Activated CD4-positive, CD25-positive, alpha-beta regulatory T cell treated with anti-CD3 and anti-CD28 coated beads, Interleukin-2, amount 50 U/mL, for 72 hours (primary cell): ENCODE data around the gene TOR4A.
A peak's percentile ranks its signal among the peaks of the same experiment; 100 is the strongest.
"Not testable (repeated sequence)": the region's sequence is repeated elsewhere in the genome, so short reads cannot be mapped to it uniquely, and the experiment has no call there.

Experiments
- DNase-seq: peaks from one replicate; pipeline ENCODE4 v3.0.0; 2021

TOR4A gene

DNA sequence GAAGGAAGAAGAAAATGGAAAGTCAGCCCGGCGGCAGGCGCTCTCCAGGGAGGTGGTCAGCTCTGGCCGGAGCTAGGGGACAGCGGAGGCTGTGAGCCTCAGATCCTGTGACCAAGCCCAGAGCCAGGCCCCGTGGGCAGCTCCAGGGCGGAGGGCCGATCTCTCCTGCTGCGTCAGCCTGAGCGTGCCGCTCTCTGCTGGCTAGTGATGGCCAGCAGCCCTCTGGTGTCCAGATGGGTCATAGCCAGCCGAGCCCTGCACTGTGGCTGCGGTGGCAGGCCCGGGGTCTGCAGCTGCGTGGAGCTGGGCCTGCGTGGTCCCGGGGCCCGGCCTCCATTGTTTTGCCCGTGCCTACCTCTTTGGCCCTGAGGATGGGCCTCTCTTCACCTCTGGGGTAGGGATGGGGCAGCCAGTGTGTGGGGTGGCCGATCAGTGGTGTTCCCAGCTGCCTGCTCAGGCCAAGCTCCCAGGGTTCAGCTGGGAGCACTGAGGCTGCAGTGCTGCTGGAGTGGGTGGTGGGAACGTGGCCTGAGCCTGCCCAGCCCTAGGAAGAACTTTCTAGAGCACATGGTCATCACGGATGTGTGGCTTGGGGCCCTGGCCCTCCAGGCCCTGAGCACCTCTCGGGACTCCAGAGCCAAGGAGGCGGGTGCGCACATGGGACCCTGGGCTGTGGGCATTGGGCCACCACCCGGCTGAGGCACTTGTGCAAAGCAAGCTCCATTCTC, 41.6 kb downstream of the TOR4A start:
- DNase-seq = no peak

DNA sequence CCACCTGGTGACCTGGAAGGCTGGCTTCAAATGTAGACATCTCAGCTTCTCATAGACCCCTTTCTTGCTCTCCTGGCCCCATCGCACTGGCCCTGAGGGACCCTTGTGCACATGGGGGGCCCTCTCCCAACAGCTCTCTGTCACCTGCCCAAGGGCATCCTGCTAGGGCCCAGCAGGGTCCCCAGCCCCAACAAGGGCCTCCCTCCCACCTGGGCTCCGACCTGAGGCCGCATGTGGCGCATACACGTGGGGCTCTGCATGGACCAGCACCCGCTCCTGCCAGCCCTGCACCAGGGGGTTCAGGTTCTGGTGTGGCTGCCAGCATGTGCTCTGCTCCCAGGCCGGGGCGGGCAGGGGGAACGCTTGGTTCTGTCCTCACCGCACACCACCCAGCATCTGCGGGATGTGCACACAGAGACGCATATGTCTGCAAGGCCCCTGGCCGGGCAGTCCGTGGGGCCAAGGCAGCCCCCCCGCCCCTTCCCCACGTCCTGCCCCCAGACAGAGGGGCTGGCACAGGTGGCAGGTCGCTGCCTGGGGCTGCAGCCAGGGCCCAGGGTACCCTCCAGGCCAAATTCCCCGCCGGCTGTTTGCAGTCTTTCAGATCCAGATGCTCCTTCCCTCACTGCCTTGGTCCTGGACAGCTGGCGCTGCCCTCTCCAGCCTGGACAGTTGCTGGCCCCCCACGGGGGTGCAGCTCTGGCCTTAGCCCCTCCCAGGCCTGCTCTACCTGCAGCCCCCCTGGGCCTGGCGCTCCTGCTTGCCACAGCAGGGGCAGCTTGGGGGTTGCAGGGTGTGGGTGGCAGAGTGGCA, 42.4 kb downstream of the TOR4A start:
- DNase-seq = no peak

DNA sequence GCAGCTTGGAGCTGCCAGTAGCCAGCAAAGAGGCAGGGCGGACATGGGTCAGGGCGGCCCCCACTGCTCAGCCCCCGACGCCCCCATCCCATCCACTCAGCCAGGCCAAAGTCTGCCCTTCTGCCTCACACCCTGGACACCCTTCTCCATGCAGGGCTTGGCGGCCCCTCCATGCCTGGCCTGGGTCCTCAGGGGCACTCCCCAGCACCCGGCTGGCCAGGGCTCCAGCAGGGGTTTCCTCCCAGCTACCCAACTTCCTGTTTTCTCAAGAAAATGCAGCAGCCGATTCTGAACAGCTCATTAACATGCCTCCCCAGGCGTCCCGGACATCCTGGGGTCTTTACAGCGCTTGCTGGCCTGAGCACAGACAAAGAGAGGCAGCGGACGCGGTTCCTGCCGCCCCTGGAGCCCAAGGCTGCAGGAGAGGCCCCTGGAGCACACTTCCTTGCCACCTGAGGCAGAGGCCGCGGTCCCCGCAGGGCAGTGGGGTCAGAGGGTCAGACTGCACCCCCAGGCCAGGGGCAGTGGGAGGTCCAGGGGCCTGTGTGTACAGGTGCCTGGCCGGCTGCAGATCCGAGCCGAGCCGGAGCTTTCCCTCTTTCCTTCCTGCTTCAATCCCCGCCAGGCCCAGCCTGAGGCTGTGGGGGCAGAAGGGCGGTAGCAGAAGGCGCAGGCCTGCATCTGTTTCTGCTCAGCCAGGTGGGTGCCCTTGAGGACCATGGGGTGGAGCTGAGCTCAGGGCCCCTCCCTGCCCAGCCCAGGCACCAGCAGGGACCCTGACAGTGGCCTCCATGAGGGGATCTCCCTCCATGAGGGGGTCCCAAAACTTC, 43.2 kb downstream of the TOR4A start:
- peak; percentile 40 for DNase-seq

DNA sequence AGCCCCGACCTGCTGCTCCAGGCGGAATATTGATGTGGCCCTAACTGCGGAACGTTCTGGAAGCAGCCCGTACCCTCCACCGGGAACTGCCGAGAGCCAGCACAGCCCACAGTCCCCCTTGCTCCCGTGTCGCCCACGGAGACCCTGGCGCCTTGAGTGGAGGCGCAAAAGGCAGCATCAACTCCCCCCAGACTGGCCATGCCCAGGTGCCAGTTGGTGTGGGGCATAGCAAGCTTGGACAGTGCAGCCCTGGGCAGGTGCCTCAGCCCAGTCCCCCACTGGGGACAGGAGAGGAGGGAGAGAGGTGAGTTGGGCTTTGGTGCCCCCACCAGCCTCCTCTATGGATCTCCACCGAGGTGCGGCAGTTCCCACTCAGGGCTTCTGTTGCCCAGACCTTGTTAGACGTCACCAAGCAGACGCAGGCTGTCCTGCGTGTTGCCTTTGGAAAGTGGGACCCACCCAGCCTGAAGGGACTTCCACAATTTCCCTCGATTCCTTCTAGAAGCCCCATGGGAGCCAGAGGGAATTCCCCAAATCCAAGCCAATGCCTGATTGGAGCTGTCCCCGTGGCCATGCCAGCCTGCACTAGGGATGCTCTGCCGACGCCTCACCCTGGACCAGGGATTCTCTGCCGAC, 44.3 kb downstream of the TOR4A start:
- DNase-seq = no peak

DNA sequence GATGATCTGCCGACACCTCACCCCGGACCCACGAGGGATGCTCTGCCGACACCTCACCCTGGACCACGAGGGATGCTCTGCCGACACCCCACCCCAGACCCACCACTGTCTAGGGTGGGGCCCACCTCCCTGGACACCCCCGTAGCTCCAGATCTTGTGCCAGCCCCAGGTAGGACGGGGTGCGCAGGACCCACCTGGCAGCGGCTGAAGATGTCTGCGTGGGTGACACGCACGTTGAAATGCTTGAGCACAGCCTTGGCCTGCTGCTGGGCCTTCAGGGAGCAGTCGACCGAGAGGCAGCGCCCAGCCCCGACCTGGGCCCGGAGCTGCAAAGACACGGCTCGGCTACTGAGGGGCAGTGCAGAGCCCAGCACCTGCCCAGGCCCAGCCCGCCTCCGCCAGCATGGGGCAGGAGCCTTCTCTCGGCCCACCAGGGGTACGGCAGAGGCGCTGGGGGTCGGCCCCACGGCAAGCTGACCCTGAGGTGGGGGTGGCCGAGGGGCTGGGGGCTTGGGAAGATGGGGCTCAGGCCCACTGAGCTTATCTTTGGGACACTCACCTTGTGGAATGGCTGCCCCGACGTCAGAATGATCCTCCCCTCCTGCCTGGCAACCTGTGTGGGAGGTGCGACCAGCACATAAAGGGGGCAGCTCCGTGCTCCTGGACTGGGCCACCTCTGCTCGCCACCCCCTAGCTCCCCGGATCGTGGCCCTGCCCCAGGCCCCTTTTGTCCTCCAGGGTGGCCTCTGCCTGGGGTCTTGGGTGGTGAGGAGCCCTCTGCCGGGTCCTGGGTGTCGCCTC, 46.2 kb downstream of the TOR4A start:
- DNase-seq = no peak

DNA sequence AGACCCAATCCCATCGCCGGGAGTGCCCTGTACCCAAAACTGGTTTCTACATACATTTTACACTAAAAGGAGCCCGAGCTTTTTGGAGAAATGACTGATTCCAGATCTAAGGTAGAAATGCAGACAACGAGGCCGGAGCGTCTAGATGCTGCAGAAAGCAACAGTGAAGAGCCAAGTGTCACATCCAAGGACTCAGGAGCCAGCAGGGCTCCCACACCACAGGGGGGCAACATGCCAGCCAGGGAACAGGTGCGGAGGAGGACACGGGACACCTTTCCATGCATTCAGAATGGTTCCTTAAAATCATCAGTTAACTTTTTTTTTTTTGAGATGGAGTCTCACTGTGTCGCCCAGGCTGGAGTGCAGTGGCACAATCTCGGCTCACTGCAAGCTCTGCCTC, 47.6 kb downstream of the TOR4A start:
- no peak for DNase-seq

DNA sequence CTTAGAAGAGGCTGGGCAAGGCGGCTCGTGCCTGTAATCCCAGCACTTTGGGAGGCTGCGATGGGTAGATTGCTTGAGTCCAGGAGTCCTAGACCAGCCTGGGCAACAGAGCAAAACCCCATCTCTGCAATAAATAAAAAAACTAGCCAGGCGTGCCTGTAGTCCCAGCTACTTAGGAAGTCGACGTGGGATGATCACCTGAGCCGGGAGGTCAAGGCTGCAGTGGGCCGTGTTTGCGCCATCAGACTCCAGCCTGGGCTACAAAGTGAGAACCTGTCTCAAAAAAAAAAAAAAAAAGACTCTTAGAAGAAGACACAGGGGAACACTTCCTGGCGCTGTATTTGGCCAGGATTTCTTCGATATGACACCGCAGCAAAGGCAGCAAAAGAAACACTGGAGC, 48.3 kb downstream of the TOR4A start:
- DNase-seq = no peak

DNA sequence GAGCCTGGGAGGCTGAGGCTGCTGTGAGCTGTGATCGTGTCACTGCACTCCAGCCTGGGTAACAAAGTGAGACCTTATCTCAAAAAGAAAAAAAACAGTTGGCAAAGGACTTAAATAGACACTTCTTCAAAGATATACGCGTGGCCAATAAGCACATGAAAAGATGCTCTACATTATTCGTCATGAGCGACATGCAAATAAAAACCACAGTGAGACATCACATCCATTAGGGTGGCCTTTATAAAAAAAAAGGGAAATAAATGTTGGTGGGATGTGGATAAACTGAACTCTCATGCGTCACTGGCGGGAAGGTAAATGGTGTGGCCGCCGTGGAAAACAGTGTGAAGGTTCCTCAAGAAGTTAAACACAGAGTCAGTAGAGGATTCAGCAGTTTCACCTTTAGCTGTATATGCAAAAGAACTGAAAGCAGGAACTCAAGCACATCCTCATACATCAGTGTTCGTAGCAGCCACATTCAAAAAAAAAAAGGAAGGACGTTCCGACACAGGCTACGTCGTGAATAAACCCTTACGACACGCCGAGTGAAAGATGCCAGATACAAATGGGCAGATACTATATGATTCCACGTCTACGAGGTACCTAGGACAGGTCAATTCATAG, 49.0 kb downstream of the TOR4A start:
- DNase-seq = no peak

DNA sequence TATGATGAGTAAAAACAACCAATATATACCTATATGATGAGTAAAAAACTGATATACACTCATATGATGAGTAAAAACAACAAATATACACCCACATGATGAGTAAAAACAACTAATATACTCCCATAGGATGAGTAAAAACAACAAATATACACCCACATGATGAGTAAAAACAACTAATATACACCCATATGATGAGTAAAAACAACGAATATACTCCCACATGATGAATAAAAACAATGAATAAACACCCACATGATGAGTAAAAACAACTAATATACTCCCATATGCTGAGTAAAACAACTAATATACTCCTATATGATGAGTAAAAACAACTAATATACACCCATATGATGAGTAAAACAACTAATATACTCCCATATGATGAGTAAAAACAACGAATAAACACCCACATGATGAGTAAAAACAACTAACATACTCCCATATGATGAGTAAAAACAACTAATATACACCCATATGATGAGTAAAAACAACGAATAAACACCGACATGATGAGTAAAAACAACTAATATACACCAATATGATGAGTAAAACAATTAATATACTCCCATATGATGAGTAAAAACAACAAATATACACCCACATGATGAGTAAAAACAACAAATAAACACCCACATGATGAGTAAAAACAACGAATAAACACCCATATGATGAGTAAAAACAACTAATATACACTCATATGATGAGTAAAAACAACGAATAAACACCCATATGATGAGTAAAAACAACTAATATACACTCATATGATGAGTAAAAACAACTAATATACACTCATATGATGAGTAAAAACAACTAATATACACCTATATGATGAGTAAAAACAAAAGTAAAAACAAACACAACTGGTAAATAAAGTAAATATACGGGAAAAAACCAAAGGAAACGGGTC, 50.4 kb downstream of the TOR4A start:
- DNase-seq = not testable (repeated sequence)

DNA sequence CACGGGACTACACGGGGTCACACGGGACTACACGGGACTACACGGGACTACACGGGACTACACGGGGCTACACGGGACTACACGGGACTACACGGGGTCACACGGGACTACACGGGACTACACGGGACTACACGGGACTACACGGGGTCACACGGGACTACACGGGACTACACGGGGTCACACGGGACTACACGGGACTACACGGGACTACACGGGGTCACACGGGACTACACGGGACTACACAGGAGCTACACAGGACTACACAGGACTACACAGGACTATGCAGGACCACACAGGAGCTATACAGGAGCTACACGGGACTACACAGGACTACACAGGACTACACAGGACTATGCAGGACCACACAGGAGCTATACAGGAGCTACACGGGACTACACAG, 52.1 kb downstream of the TOR4A start:
- not testable (repeated sequence) for DNase-seq

DNA sequence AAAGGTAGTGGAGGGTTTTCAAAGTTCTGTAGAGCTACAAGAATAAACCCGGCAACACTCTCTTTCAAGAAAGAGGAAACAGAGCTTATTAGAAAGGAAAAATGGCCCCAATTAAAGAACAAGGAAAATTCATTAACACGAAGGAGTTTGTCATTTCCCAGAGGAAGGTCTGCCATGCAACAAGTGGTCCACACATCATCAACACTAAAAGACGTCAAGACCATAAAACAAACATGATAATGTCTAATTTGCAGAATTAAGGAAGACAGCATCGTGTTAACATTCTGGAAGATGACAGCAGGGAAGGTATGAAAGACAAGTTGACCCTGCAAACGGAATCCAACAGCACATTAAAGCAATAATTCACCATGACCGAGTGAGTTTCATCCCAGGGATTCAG, 53.2 kb downstream of the TOR4A start:
- DNase-seq = no peak

DNA sequence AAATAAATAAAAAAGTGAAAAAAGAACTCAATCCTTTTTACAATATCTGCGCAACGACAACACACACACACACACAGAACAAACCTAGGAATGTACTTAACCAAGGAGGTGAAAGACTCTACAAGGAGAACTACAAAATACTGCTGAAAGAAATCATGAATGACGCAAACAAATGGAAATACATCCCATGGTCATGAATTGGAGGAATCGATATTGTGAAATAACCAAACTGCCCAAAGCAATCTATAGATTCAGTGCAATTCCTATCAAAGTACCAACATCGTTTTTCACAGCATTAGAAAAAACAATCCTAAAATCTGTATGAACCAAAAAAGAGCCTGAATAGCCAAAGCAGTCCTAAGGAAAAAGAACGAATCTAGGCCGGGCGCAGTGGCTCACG, 54.4 kb downstream of the TOR4A start:
- DNase-seq = no peak
